Measurements from ENCODE around the gene KATNAL2. TPM values are rescaled to one million over a fixed set of nuclear protein-coding genes. Genes with fewer than 3 reads are reported as not detected.
A peak's percentile ranks its signal among the peaks of the same experiment; 100 is the strongest.

Gene KATNAL2
- total RNA-seq, 1 donor from 2014 or later: 39.9 TPM

- Mint-ChIP-seq H3K4me1 (peaks cover 1% of the 10 kb centered on the region), H3K36me3 (peaks cover 41% of the 10 kb centered on the region), H3K4me3 (no peak overlapping the region), H3K9me3 (peaks cover 15% of the 10 kb centered on the region), H3K27ac (no peak overlapping the region), H3K27me3 (ENCODE audit: insufficient read depth, low read depth) (no peaks in the 10 kb centered on the region)
- Histone ChIP-seq H3K36me3 (peaks cover 10% of the 10 kb centered on the region), H3K4me3 (no peak overlapping the region), H3F3A (ENCODE audit: low read depth) (peaks cover 1% of the 10 kb centered on the region), H3K79me2 (ENCODE audit: low read depth) (peaks cover 83% of the 10 kb centered on the region), H3K4me1 (peaks cover 3% of the 10 kb centered on the region), H3K27me3 (no peaks in the 10 kb centered on the region), H3K9me3 (ENCODE audit: low read depth) (peaks cover 6% of the 10 kb centered on the region), H2AFZ (replicated peaks) (no peak overlapping the region), H4K20me1 (ENCODE audit: low read depth) (no peaks in the 10 kb centered on the region), H3K9ac (no peak overlapping the region), H3K27ac (no peak overlapping the region), H3K4me2 (no peak overlapping the region)
- no peak for DNase-seq (ENCODE audit: low spot score)
- TF ChIP-seq CTCF (IDR thresholded peaks at IDR 0.05) (no peak), EZH2phosphoT487 (IDR thresholded peaks at IDR 0.05) (no peak), EZH2 (IDR thresholded peaks at IDR 0.05) (no peak)
Measured at GRCh38 chr18:46894124-46894523, 23.3 kb upstream of the KATNAL2 start.

GRCh38 chr18:46899274-46899948 lies 18.0 kb upstream of the KATNAL2 start:
- H3K36me3 ChIP-seq: no peaks in the 10 kb centered on the region
- no peak overlapping the region for H2AFZ ChIP-seq (replicated peaks)
- H3K27me3 ChIP-seq: no peaks in the 10 kb centered on the region
- Mint-ChIP-seq H3K4me1 (peaks cover 9% of the 10 kb centered on the region), H3K27ac (no peak overlapping the region), H3K36me3 (peaks cover 27% of the 10 kb centered on the region), H3K27me3 (ENCODE audit: insufficient read depth, low read depth) (no peaks in the 10 kb centered on the region), H3K4me3 (no peak overlapping the region), H3K9me3 (peaks cover 19% of the 10 kb centered on the region)
- H3K9ac ChIP-seq: no peak overlapping the region
- H3K27ac ChIP-seq: peak overlapping the region; percentile 91
- TF ChIP-seq CTCF (IDR thresholded peaks at IDR 0.05) (no peak), EZH2phosphoT487 (IDR thresholded peaks at IDR 0.05) (no peak), EZH2 (IDR thresholded peaks at IDR 0.05) (no peak)
- peaks cover 11% of the 10 kb centered on the region for H3K4me1 ChIP-seq
- peak; percentile 70 for DNase-seq (ENCODE audit: low spot score)
- no peak overlapping the region for H3K4me3 ChIP-seq
- no peaks in the 10 kb centered on the region for H3K9me3 ChIP-seq (ENCODE audit: low read depth)
- H3K4me2 ChIP-seq: peak overlapping the region; percentile 34
- peaks cover 95% of the 10 kb centered on the region for H3K79me2 ChIP-seq (ENCODE audit: low read depth)
- H3F3A ChIP-seq (ENCODE audit: low read depth): peaks cover 11% of the 10 kb centered on the region
- H4K20me1 ChIP-seq (ENCODE audit: low read depth): no peaks in the 10 kb centered on the region

GRCh38 chr18:46903406-46903805 lies 14.0 kb upstream of the KATNAL2 start:
- peaks cover 97% of the 10 kb centered on the region for H3K79me2 ChIP-seq (ENCODE audit: low read depth)
- H3K27ac Mint-ChIP-seq: no peak overlapping the region

More at GRCh38 chr18:46903406-46903805, 14.0 kb upstream of the KATNAL2 start:
- Histone ChIP-seq H3K9ac (no peak overlapping the region), H2AFZ (replicated peaks) (no peak overlapping the region), H3K4me1 (peaks cover 11% of the 10 kb centered on the region), H3K4me3 (no peak overlapping the region), H3K4me2 (no peak overlapping the region), H3F3A (ENCODE audit: low read depth) (peaks cover 11% of the 10 kb centered on the region), H3K27me3 (no peaks in the 10 kb centered on the region), H3K27ac (no peak overlapping the region), H3K36me3 (peaks cover 3% of the 10 kb centered on the region), H3K9me3 (ENCODE audit: low read depth) (peaks cover 5% of the 10 kb centered on the region), H4K20me1 (ENCODE audit: low read depth) (no peaks in the 10 kb centered on the region)
- no peak for DNase-seq (ENCODE audit: low spot score)
- H3K9me3 Mint-ChIP-seq: peaks cover 32% of the 10 kb centered on the region
- TF ChIP-seq CTCF (IDR thresholded peaks at IDR 0.05): no peak
- no peak for TF ChIP-seq EZH2 (IDR thresholded peaks at IDR 0.05)
- TF ChIP-seq EZH2phosphoT487 (IDR thresholded peaks at IDR 0.05): no peak
- H3K36me3 Mint-ChIP-seq: peaks cover 49% of the 10 kb centered on the region
- peaks cover 2% of the 10 kb centered on the region for H3K27me3 Mint-ChIP-seq (ENCODE audit: insufficient read depth, low read depth)
- H3K4me3 Mint-ChIP-seq: no peak overlapping the region
- peaks cover 9% of the 10 kb centered on the region for H3K4me1 Mint-ChIP-seq

Measured in neural progenitor cell (in vitro differentiated cells).